Sigmoid colon (tissue), 7 donors: Measurements from ENCODE around the gene EXOSC6. TPM values are rescaled to one million over a fixed set of nuclear protein-coding genes. Genes with fewer than 3 reads are reported as not detected.
A peak's percentile ranks its signal among the peaks of the same experiment; 100 is the strongest.
"Not testable (repeated sequence)": the region's sequence is repeated elsewhere in the genome, so short reads cannot be mapped to it uniquely, and the experiment has no call there.

ENCODE experiments used
- DNase-seq: peaks from one replicate; pipeline ENCODE4 v3.0.0-alpha.2; 2019
- H3K27ac ChIP-seq, 4 donors: fragments of 200-600 bp; sonication (generic); one replicate each; pipeline ENCODE4 v1.5.1; 2016 to 2019; ENCODE audit warnings: mild to moderate bottlenecking in 1 of 4
- H3K27me3 ChIP-seq, 3 donors: fragments of 200-600 bp; sonication (generic); one replicate each; pipeline ENCODE4 v1.5.1; 2019; ENCODE audit warnings: mild to moderate bottlenecking in 1 of 3
- H3K36me3 ChIP-seq, 4 donors: fragments of 200-600 bp; sonication (generic); one replicate each; pipeline ENCODE4 v1.5.1; 2016 to 2019
- H3K4me1 ChIP-seq, 4 donors: fragments of 200-600 bp; sonication (generic); one replicate each; pipeline ENCODE4 v1.5.1; 2017 to 2019
- H3K4me3 ChIP-seq, 4 donors: fragments of 200-600 bp; sonication (generic); one replicate each; pipeline ENCODE4 v1.5.1; 2017 to 2019; ENCODE audit warnings: mild to moderate bottlenecking in 2 of 4, moderate library complexity in 1 of 4
- H3K9me3 ChIP-seq, 4 donors: fragments of 200-600 bp in 3 of 4; sonication (generic) in 3 of 4; one replicate each; pipeline versions ENCODE4 v1.5.1 to v1.6.1; 2013 to 2019
- EP300 ChIP-seq, 4 donors: sonication (generic); formaldehyde crosslinking; IDR thresholded peaks; one replicate each; pipeline ENCODE4 v1.6.1; 2017; ENCODE audit warnings: antibody characterized with exemption in 4 of 4
- POLR2A ChIP-seq, 2 donors: fragments of 450-650 bp; IDR thresholded peaks; one replicate each; pipeline ENCODE4 v1.6.1; 2016; ENCODE audit warnings: antibody characterized with exemption in 2 of 2, mild to moderate bottlenecking in 2 of 2, moderate library complexity in 2 of 2
- POLR2AphosphoS5 ChIP-seq, 4 donors: sonication (generic); formaldehyde crosslinking; IDR thresholded peaks; one replicate each; pipeline ENCODE4 v1.6.1; 2017; ENCODE audit warnings: antibody characterized with exemption in 4 of 4
- WGBS, 2 donors: extraction: QIAGEN DNeasy Blood & Tissue Kit; methylation state at CpG; one replicate each; pipeline ENCODE4 v1.1.7; 2013; 5-methylcytosine and 5-hydroxymethylcytosine counted together
- intact Hi-C: fragments of 100-400 bp; cut with DNase I; formaldehyde crosslinking; loops from one replicate; pipeline ENCODE4 v1.15.1; 2023
- polyA plus RNA-seq, 3 donors: library from polyadenylated mRNA; stranded (reverse); fragments of 200-250 nt; gene quantifications; one replicate each; pipeline ENCODE4 v1.2.3, GENCODE V29; 2013
- total RNA-seq, 4 donors: library from RNA; depleted of rRNA; stranded (reverse); fragments of >200 nt; gene quantifications; one replicate each; pipeline ENCODE4 v1.1.0, GENCODE V29; 2016
- TF ChIP-seq, protein P1 (sequence below), 4 experiments: fragments of 450-650 bp in 3 of 4; fragments of 200-600 bp in 1 of 4; IDR thresholded peaks; one replicate each; pipeline ENCODE4 v1.5.1; 2016 to 2019; ENCODE audit warnings: antibody characterized with exemption in 4 of 4, mild to moderate bottlenecking in 3 of 4, moderate library complexity in 2 of 4
- donor health status: healthy with polysubstance abuse.
- donor health status: Bipolar disorder and iron deficiency.
- donor health status: healthy.

The EXOSC6 gene
- total and polyA plus RNA-seq, 7 donors, result 5.4 to 24.7 (median 13.5) TPM

DNA sequence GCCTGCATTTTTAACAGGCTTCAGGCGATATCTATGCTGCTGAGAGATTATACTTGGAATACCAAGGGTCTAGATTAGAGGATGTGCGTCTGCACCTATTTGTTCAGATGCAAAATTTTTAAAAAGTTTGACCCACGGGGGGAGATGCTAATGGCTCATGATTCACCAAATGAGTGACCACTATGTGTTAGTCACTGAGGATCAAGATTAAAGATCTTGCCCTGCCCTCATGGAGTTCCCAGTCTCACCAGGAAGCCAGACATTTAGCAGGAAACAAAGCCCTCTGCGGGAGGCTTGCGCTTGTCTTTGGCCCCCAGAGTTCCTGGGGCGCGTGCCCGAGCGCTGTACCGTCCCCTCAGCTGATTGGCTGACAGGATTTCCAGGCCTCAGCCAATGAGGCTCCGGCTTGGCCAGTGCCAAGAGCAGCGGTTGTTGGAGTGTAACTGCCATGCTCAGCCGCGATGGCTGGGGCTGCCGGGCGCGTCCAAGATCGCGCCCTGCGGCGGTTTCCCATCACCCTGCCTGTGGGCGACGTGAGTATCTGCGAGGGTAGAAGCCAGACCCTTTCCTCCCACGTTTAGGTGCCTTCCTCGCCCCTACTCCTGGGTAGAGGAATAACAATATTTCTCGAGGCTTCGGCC is 42.8 kb upstream of the EXOSC6 start:
- 95 to 96% methylated on average over 28 of the region's 28 CpGs for WGBS, 2 donors
- intact Hi-C loops, result no loop called here

DNA sequence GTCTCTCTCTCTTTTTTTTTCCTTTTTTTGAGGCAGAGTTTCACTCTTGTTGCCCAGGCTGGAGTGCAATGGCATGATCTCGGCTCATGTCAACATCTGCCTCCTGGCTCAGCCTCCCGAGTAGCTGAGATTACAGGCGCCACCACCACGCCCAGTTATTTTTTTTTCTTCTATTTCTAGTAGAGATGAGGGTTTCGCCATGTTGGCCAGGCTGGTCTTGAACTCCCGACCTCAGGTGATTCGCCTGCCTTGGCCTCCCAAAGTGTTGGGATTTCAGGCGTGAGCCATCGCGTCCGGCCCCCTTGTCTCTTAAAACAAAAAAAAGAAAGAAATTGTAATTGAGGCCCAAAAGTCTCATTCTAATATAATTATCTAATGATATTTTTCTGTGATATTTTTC is 40.4 kb upstream of the EXOSC6 start:
- 87 to 93% methylated on average over 11 of the region's 11 CpGs for WGBS, 2 donors

More for the DNA sequence above, 42.8 kb upstream of the EXOSC6 start:
- Histone ChIP-seq H3K27me3 (no peaks in the 10 kb centered on the region), H3K36me3 (no peaks in the 10 kb centered on the region), H3K27ac (no peak overlapping the region), H3K4me1 (peaks cover 0 to 9% (median 5%) of the 10 kb centered on the region in 4 donors), H3K4me3 (no peak overlapping the region), H3K9me3 (no peaks in the 10 kb centered on the region)
- TF ChIP-seq EP300 (IDR thresholded peaks at IDR 0.05), result no peak
- no peak for TF ChIP-seq POLR2AphosphoS5 (IDR thresholded peaks at IDR 0.05)
- TF ChIP-seq, protein P1, sequence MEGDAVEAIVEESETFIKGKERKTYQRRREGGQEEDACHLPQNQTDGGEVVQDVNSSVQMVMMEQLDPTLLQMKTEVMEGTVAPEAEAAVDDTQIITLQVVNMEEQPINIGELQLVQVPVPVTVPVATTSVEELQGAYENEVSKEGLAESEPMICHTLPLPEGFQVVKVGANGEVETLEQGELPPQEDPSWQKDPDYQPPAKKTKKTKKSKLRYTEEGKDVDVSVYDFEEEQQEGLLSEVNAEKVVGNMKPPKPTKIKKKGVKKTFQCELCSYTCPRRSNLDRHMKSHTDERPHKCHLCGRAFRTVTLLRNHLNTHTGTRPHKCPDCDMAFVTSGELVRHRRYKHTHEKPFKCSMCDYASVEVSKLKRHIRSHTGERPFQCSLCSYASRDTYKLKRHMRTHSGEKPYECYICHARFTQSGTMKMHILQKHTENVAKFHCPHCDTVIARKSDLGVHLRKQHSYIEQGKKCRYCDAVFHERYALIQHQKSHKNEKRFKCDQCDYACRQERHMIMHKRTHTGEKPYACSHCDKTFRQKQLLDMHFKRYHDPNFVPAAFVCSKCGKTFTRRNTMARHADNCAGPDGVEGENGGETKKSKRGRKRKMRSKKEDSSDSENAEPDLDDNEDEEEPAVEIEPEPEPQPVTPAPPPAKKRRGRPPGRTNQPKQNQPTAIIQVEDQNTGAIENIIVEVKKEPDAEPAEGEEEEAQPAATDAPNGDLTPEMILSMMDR (IDR thresholded peaks at IDR 0.05), result no peak
- no peak for TF ChIP-seq POLR2A (IDR thresholded peaks at IDR 0.05)
- peak; percentile 42 for DNase-seq

DNA sequence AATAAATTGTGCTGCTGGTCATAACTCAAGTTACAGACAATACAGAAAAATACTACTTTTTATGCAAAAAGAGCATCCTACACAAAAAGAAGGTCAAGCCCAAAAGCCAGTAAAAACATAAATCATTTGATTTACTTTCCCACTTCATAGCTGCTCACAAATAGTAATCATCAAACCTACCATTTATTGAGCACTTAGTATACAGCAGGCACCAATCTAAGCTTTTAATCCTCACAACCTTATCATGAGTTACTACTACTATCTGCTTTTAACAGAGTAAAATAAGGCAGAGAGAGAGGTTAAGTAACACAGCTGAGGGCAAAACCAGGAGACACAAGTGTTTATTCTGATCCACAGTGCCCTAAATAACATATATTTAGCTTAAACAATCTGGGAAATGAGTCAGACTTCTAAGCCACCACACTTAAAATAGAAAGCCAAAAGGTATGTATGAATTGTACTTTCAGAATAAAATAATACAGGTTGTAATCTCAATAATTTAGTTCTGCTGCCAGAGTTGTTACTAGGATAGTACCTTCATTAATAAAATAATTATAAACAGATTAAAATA is 39.3 kb upstream of the EXOSC6 start:
- DNase-seq, result no peak
- Histone ChIP-seq H3K27ac (peak overlapping the region in 1 of 4 donors; percentile 98), H3K4me3 (no peak overlapping the region), H3K27me3 (no peaks in the 10 kb centered on the region), H3K4me1 (peaks cover 0 to 20% (median 16%) of the 10 kb centered on the region in 4 donors), H3K9me3 (no peaks in the 10 kb centered on the region), H3K36me3 (no peaks in the 10 kb centered on the region)
- TF ChIP-seq POLR2AphosphoS5 (IDR thresholded peaks at IDR 0.05) (no peak), POLR2A (IDR thresholded peaks at IDR 0.05) (no peak), EP300 (IDR thresholded peaks at IDR 0.05) (no peak)
- TF ChIP-seq, protein P1 (IDR thresholded peaks at IDR 0.05), result no peak
- intact Hi-C loops, result no loop called here

More for the DNA sequence above, 40.4 kb upstream of the EXOSC6 start:
- H3K9me3 ChIP-seq, H3K4me3 ChIP-seq, H3K27me3 ChIP-seq, intact Hi-C loops, H3K27ac ChIP-seq, H3K36me3 ChIP-seq: not testable (repeated sequence)
- DNase-seq, result peak; percentile 37
- peaks cover 0 to 20% (median 16%) of the 10 kb centered on the region in 4 donors for H3K4me1 ChIP-seq

DNA sequence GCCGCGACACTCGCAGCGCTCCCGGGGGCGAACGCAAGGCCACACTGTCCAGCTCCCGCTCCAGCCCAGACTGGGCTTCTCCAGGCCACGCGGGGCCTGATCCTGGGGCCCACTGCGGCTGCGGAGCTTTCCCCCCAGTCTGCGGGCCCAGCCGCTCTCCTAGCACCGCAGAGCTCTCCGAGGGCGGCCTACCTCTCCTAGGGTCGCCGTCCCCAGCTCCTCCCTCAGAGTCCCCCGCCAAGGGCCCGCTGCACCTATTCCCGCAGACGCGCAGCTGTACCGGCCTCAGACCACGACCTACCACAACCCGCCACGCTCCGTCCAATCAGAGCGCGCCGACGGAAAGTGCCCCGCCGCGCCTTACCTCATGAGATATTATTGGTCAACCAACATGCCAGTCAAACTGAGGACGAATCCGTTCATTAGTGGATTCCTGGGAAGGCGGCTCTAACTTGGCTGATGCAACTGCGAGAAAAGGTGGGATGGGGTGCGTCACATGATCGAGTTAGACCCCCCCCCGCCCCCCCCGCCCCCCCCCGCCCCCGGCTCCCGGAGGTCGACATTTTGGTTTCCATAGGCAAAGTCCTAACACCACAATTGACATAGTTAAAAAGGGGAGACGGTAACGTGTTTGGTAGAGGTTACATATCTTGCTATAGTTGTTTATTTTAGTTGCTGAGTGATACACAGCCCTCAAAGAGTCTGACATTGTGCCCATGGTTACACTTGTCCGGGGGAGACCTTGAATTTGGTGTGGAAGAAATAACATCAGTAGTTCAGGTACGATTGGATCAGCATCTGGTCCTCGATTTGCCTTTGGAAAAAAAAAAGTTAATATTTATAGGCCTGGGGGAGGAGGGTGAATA is 37.7 kb upstream of the EXOSC6 start, which contains the start of gene AARS1:
Gene AARS1, minus strand, starts transcription at position 278 of the 866 bp plus-strand sequence. CDS start 6,743 bp downstream, outside the sequence.
- intact Hi-C loops, result no loop called here
- peak within 1 kb of the TSS; percentile 72 to 96 (median 86) for H3K4me3 ChIP-seq
- TF ChIP-seq POLR2AphosphoS5 (IDR thresholded peaks at IDR 0.05) (peak; percentile 99), POLR2A (IDR thresholded peaks at IDR 0.05) (peak; percentile 96 to 97), EP300 (IDR thresholded peaks at IDR 0.05) (no peak)
- no peaks in the 10 kb centered on the region for H3K27me3 ChIP-seq
- peak; percentile 99 for DNase-seq
- 1 to 2% methylated on average over 53 of the region's 53 CpGs for WGBS, 2 donors
- no peaks in the 10 kb centered on the region for H3K9me3 ChIP-seq
- peak within 1 kb of the TSS; percentile 96 to 99 (median 98) for H3K27ac ChIP-seq
- H3K4me1 ChIP-seq, result peaks cover 0 to 21% (median 18%) of the 10 kb centered on the region in 4 donors
- H3K36me3 ChIP-seq, result peaks cover 0 to 14% (median 0%) of the 10 kb centered on the region in 4 donors

DNA sequence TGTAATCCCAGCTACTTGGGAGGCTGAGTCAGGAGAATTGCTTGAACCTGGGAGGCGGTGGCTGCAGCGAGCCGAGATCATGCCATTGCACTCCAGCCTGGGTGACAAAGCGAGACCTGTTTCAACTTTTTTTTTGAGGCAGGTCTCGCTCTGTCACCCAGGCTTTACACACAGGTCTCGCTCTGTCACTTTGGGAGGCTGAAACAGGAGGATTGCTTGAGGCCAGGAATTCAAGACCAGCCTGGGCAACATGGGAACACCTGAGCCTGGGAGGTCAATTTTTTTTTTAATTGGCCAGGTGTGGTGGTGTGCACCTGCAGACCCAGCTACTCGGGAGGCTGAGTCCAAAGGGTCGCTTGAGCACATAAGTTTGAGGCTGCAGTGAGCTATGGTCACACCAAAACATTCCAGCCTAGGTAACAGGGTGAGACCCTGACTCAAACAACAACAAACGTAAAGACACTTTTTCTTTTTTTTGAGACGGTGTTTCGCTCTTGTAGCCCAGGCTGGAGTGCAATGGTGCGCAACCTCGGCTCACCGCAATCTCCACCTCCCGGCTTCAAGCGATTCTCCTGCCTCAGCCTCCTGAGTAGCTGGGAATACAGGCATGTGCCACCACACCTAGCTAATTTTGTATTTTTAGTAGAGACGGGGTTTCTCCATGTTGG is 35.7 kb upstream of the EXOSC6 start:
- peaks cover under 1 to 34% (median 5%) of the 10 kb centered on the region in 4 donors for H3K36me3 ChIP-seq
- 94% methylated on average over 17 of the region's 17 CpGs for WGBS, 2 donors
- H3K27me3 ChIP-seq, intact Hi-C loops, DNase-seq, H3K9me3 ChIP-seq: not testable (repeated sequence)
- peak overlapping the region in 2 of 4 donors; percentile 89 to 96 for H3K4me3 ChIP-seq
- peaks cover 0 to 29% (median 22%) of the 10 kb centered on the region in 4 donors for H3K4me1 ChIP-seq
- H3K27ac ChIP-seq, result peak overlapping the region; percentile 96 to 99 (median 98)
